Panc1 (cell line): ENCODE results near the gene SCAF8. TPM values are rescaled to one million over a fixed set of nuclear protein-coding genes. Genes with fewer than 3 reads are reported as not detected.

Source experiments
- ATAC-seq: fragments of 200-7000 bp; cut with Tn5 transposase; 2 replicates; pipeline ENCODE4 v1.9.1; 2020; ENCODE audit warnings: mild to moderate bottlenecking, moderate library complexity
- BruUV-seq: library from RNA; stranded (reverse); fragments of 400-500 nt; replicated peaks from 2 replicates; lab custom pipeline; 2021; lab: Mats Ljungman, UMichigan
- CTCF ChIA-PET: fragments of 300-600 bp; sonication (Branson Sonifier 250); formaldehyde crosslinking; loops from one replicate; lab custom pipeline; 2022; ENCODE audit warnings: antibody characterized with exemption; lab: Charles Lee
- POLR2A ChIA-PET: fragments of 300-600 bp; sonication (Branson Sonifier 250); formaldehyde crosslinking; loops from one replicate; lab custom pipeline; 2022; ENCODE audit warnings: antibody characterized with exemption; lab: Charles Lee
- DNase-seq: peaks from one replicate; pipeline ENCODE4 v3.0.0-alpha.2; 2010; ENCODE audit warnings: low read depth, low spot score
- H3K27ac ChIP-seq: 2 replicates; pipeline ENCODE4 v1.5.1; 2011; ENCODE audit warnings: mild to moderate bottlenecking, low read length, inconsistent platforms
- H3K27me3 ChIP-seq: fragments of 200-500 bp; sonication (Bioruptor generic); 2 replicates; pipeline ENCODE4 v1.6.0; 2014; ENCODE audit warnings: low read length, inconsistent platforms; ENCODE audit not compliant: control insufficient read depth, insufficient read depth
- H3K36me3 ChIP-seq: fragments of 200-500 bp; sonication (Bioruptor generic); 2 replicates; pipeline ENCODE4 v1.5.1; 2014; ENCODE audit warnings: inconsistent platforms, mild to moderate bottlenecking, low read length, moderate library complexity; ENCODE audit not compliant: control insufficient read depth, insufficient read depth
- H3K4me1 ChIP-seq: 2 replicates; pipeline ENCODE4 v1.5.1; 2011; ENCODE audit warnings: inconsistent platforms, mild to moderate bottlenecking, low read length, moderate library complexity; ENCODE audit not compliant: control insufficient read depth, insufficient read depth
- H3K4me3 ChIP-seq, 2 experiments: 2 replicates each; pipeline ENCODE4 v1.5.1; 2011 to 2012; ENCODE audit warnings: low read depth in 2 of 2, low read length in 2 of 2, mild to moderate bottlenecking in 2 of 2, inconsistent platforms in 1 of 2, moderate library complexity in 1 of 2
- H3K9me3 ChIP-seq: fragments of 200-500 bp; sonication (Bioruptor generic); 2 replicates; pipeline ENCODE4 v1.5.1; 2014; ENCODE audit warnings: low read depth, mild to moderate bottlenecking, inconsistent platforms, low read length, moderate library complexity; ENCODE audit not compliant: control insufficient read depth, insufficient read depth
- CTCF ChIP-seq: fragments of 450-650 bp; IDR thresholded peaks from 2 replicates; pipeline ENCODE4 v1.5.1; 2017; ENCODE audit warnings: mild to moderate bottlenecking
- POLR2AphosphoS5 ChIP-seq: IDR thresholded peaks from 2 replicates; pipeline ENCODE4 v1.6.1; 2012; ENCODE audit warnings: mild to moderate bottlenecking, low read depth, low read length, moderate library complexity
- REST ChIP-seq, 2 experiments: IDR thresholded peaks; 2 replicates each; pipeline ENCODE4 v1.6.1; 2011 to 2012; ENCODE audit warnings: low read depth in 2 of 2, control low read depth in 1 of 2, low read length in 1 of 2, mild to moderate bottlenecking in 1 of 2, moderate library complexity in 1 of 2; ENCODE audit not compliant: insufficient read depth in 1 of 2
- SIN3A ChIP-seq: IDR thresholded peaks from 2 replicates; pipeline ENCODE4 v1.6.1; 2012; ENCODE audit warnings: low read depth, mild to moderate bottlenecking, low read length, moderate library complexity, borderline replicate concordance; ENCODE audit not compliant: insufficient read depth
- TCF7L2 ChIP-seq: IDR thresholded peaks from 2 replicates; pipeline ENCODE4 v1.6.1; 2011; ENCODE audit warnings: mild to moderate bottlenecking, low read depth, low read length, inconsistent platforms
- in situ Hi-C: cut with HindIII; loops from 2 replicates; pipeline ENCODE4 v1.10.0; 2016; ENCODE audit warnings: low sequenced_read_pairs, low pct_unique_long_range_greater_than_20kb
- intact Hi-C: fragments of 100-400 bp; cut with micrococcal nuclease; formaldehyde crosslinking; loops from one replicate; pipeline ENCODE4 v1.10.0; 2022; ENCODE audit not compliant: unreplicated experiment
- total RNA-seq: library from RNA; stranded (reverse); gene quantifications from one replicate; pipeline ENCODE4 v1.2.1, GENCODE V29; 2021; ENCODE audit not compliant: unreplicated experiment

Gene SCAF8
- total RNA-seq, 1 experiment from 2014 or later = 38.9 TPM

DNA sequence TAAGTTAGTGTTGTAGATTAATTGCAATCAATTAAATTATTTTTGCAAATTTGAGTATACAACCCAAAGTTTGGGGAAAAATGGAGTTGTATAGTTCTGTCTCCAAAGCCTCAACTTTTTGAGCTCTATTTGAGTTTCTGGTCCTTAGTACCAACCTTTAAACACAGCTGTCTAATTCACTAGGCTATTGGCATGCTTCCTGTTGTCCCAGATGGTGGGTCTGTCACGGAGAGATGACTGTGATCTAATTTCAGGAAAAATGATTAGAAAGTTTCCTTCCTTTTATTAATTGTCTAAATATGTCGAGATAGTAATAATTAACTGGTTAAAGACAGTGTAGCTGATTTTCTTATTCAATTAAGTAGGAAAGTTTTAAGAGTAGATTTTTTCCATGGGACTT is 109.6 kb downstream of the SCAF8 start:
- TF ChIP-seq TCF7L2 = no peak
- TF ChIP-seq REST (IDR thresholded peaks at IDR 0.05; ENCODE audit: insufficient read depth in 1 of 2, low read depth in 2 of 2, low read length in 1 of 2) = no peak
- no peak for TF ChIP-seq CTCF
- no peak for TF ChIP-seq POLR2AphosphoS5
- TF ChIP-seq SIN3A = no peak
- POLR2A ChIA-PET = no interaction called here
- CTCF ChIA-PET = no interaction called here
- no peak overlapping the region for H3K27ac ChIP-seq
- in situ Hi-C loops = no loop called here
- no peak overlapping the region for H3K4me3 ChIP-seq
- no peak for DNase-seq
- no peaks in the 10 kb centered on the region for H3K27me3 ChIP-seq
- H3K9me3 ChIP-seq = no peaks in the 10 kb centered on the region
- intact Hi-C loops = no loop called here
- H3K4me1 ChIP-seq = no peaks in the 10 kb centered on the region
- H3K36me3 ChIP-seq = no peaks in the 10 kb centered on the region
- ATAC-seq = no peak
- no TSS peak for BruUV-seq

DNA sequence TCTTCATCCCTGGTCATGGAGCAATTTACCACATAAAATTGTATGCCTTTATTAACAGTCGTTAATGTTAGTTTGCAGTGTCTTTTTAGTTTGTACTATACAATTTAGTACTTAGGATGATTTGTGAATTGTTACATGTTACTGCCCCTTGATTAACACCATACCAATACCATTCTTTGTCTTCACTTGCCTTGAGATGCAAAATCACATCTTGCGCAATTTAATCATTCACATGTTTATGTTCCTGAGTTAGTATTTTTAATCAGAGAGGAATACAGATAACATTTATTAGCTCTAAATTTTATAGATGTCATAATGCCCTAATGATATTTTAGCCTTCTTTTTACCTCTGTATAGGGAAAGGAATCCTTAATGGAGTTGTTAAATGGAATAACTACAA is 114.1 kb downstream of the SCAF8 start:
- TF ChIP-seq REST (IDR thresholded peaks at IDR 0.05; ENCODE audit: insufficient read depth in 1 of 2, low read depth in 2 of 2, low read length in 1 of 2) (no peak), POLR2AphosphoS5 (no peak), SIN3A (no peak), CTCF (no peak), TCF7L2 (no peak)
- ChIA-PET CTCF (no interaction called here), POLR2A (no interaction called here)
- H3K9me3 ChIP-seq = no peaks in the 10 kb centered on the region
- in situ Hi-C loops (no loop called here), intact Hi-C loops (no loop called here)
- H3K4me3 ChIP-seq = no peak overlapping the region
- H3K36me3 ChIP-seq = no peaks in the 10 kb centered on the region
- no peak overlapping the region for H3K27ac ChIP-seq
- H3K4me1 ChIP-seq = peaks cover 5% of the 10 kb centered on the region
- BruUV-seq = no TSS peak
- H3K27me3 ChIP-seq = no peaks in the 10 kb centered on the region
- ATAC-seq = no peak
- no peak for DNase-seq
